K562 (cell line): ENCODE data around the gene SCN4B. TPM values are rescaled to one million over a fixed set of nuclear protein-coding genes. Genes with fewer than 3 reads are reported as not detected.

Source experiments
- BCOR ChIP-seq: fragments of 450-650 bp; IDR thresholded peaks from 2 replicates; pipeline ENCODE4 v1.6.1; 2016
- CBFA2T3 ChIP-seq: fragments of 450-650 bp; IDR thresholded peaks from 2 replicates; pipeline ENCODE4 v1.6.1; 2017
- ETS2 ChIP-seq: IDR thresholded peaks from 2 replicates; pipeline ENCODE4 v1.6.1; 2016; ENCODE audit warnings: borderline replicate concordance, missing genetic modification characterization, mild to moderate bottlenecking, moderate library complexity, missing compliant biosample characterization; ENCODE audit not compliant: poor library complexity, severe bottlenecking
- HNRNPLL ChIP-seq: fragments of 200-400 bp; formaldehyde crosslinking; IDR thresholded peaks from 2 replicates; pipeline ENCODE4 v1.6.1; 2017; ENCODE audit warnings: low read length, low read depth, mild to moderate bottlenecking; ENCODE audit not compliant: poor library complexity, severe bottlenecking
- JUND ChIP-seq, 2 experiments: IDR thresholded peaks; 2 replicates in 1 of 2; 3 replicates in 1 of 2; pipeline ENCODE4 v1.6.1; 2011; ENCODE audit warnings: borderline replicate concordance in 2 of 2, low read depth in 2 of 2, low read length in 2 of 2, improper control_type of control experiment in 1 of 2, missing biosample characterization in 1 of 2, missing genetic modification characterization in 1 of 2, missing genetic modification reagents in 1 of 2
- MNT ChIP-seq, 2 experiments: fragments of 450-650 bp; conservative IDR thresholded peaks; 2 replicates each; pipeline ENCODE4 v1.6.1; 2017; ENCODE audit warnings: mild to moderate bottlenecking in 2 of 2, moderate library complexity in 2 of 2
- MYC ChIP-seq, 2 experiments: fragments of 250-450 bp in 1 of 2; sonication (Bioruptor Pico) in 1 of 2; IDR thresholded peaks; 2 replicates each; pipeline versions ENCODE4 v1.5.1 to v1.6.1; 2012 to 2021; ENCODE audit warnings: low read depth in 2 of 2, borderline replicate concordance in 1 of 2, improper control_type of control experiment in 1 of 2, low read length in 1 of 2, mild to moderate bottlenecking in 1 of 2, moderate library complexity in 1 of 2
- NCOA4 ChIP-seq: fragments of 450-650 bp; IDR thresholded peaks from 2 replicates; pipeline ENCODE4 v1.6.1; 2018; ENCODE audit warnings: mild to moderate bottlenecking; ENCODE audit not compliant: partially characterized antibody
- NR2C1 ChIP-seq, 2 experiments: fragments of 450-650 bp; IDR thresholded peaks; 2 replicates each; pipeline ENCODE4 v1.6.1; 2017; ENCODE audit warnings: mild to moderate bottlenecking in 2 of 2, antibody characterized with exemption in 1 of 2, inconsistent platforms in 1 of 2, missing compliant biosample characterization in 1 of 2, missing genetic modification characterization in 1 of 2
- NRF1 ChIP-seq, 2 experiments: fragments of 450-650 bp; IDR thresholded peaks in 1 of 2; conservative IDR thresholded peaks in 1 of 2; 2 replicates each; pipeline ENCODE4 v1.6.1; 2014; ENCODE audit warnings: mild to moderate bottlenecking in 2 of 2
- PTTG1 ChIP-seq: fragments of 450-650 bp; IDR thresholded peaks from 2 replicates; pipeline ENCODE4 v1.6.1; 2016; ENCODE audit warnings: low read depth, mild to moderate bottlenecking, missing genetic modification characterization, missing compliant biosample characterization
- RBM25 ChIP-seq: fragments of 200-400 bp; formaldehyde crosslinking; IDR thresholded peaks from 2 replicates; pipeline ENCODE4 v1.6.1; 2018; ENCODE audit warnings: low read length, low read depth, moderate library complexity; ENCODE audit not compliant: severe bottlenecking
- RBM34 ChIP-seq: fragments of 200-400 bp; formaldehyde crosslinking; IDR thresholded peaks from 2 replicates; pipeline ENCODE4 v1.6.1; 2018; ENCODE audit warnings: low read length, borderline replicate concordance; ENCODE audit not compliant: insufficient read depth
- SOX6 ChIP-seq: fragments of 450-650 bp; IDR thresholded peaks from 2 replicates; pipeline ENCODE4 v1.6.1; 2014; ENCODE audit warnings: mild to moderate bottlenecking
- SP1 ChIP-seq: sonication (generic); formaldehyde crosslinking; IDR thresholded peaks from 2 replicates; pipeline ENCODE4 v1.8.1; 2022; ENCODE audit warnings: mild to moderate bottlenecking, missing genetic modification reagents
- TEAD4 ChIP-seq, 2 experiments: sonication (generic) in 1 of 2; formaldehyde crosslinking in 1 of 2; IDR thresholded peaks; 2 replicates each; pipeline versions ENCODE4 v1.6.1 to v1.8.0; 2012 to 2022; ENCODE audit warnings: borderline replicate concordance in 1 of 2, inconsistent platforms in 1 of 2, low read length in 1 of 2, mild to moderate bottlenecking in 1 of 2, missing genetic modification reagents in 1 of 2
- TOE1 ChIP-seq, 2 experiments: fragments of 450-650 bp in 1 of 2; sonication (generic) in 1 of 2; formaldehyde crosslinking in 1 of 2; IDR thresholded peaks; 2 replicates each; pipeline versions ENCODE4 v1.7.1 to v1.8.0; 2016 to 2022; ENCODE audit warnings: borderline replicate concordance in 2 of 2, mild to moderate bottlenecking in 2 of 2, antibody characterized with exemption in 1 of 2, inconsistent platforms in 1 of 2, low read depth in 1 of 2, missing genetic modification reagents in 1 of 2, moderate library complexity in 1 of 2
- TRIM24 ChIP-seq, 2 experiments: fragments of 450-650 bp; IDR thresholded peaks; 2 replicates each; pipeline ENCODE4 v1.6.1; 2016
- ZBTB5 ChIP-seq: fragments of 450-650 bp; IDR thresholded peaks from 2 replicates; pipeline ENCODE4 v1.6.1; 2017; ENCODE audit warnings: antibody characterized with exemption
- polyA plus RNA-seq, 8 experiments: library from polyadenylated mRNA; depleted of rRNA in 4 of 8; stranded (reverse) in 5 of 8; unstranded in 3 of 8; fragments of >200 nt; fragmentation: Nextera tagmentation in 2 of 8; fragmentation: Illumina TruSeq in 1 of 8; extraction: Ambion mirVana in 2 of 8; extraction: Trizol in 1 of 8; gene quantifications; 2 replicates each; pipeline versions ENCODE4 v1.2.1 to v1.2.3, GENCODE V29; 2011 to 2014; ENCODE audit warnings: inconsistent platforms in 1 of 8, missing spikeins in 1 of 8
- total RNA-seq, 7 experiments: library from RNA; depleted of rRNA in 6 of 7; stranded (reverse); fragments of >200 nt in 6 of 7; fragmentation: Illumina TruSeq in 2 of 7; extraction: Trizol in 2 of 7; gene quantifications; 2 replicates each; pipeline versions ENCODE4 v1.2.1 to v1.2.3, GENCODE V29; 2011 to 2021; ENCODE audit warnings: low replicate concordance in 1 of 7
- TF ChIP-seq, protein P1 (sequence below): fragments of 250-450 bp; sonication (Bioruptor Pico); IDR thresholded peaks from 2 replicates; pipeline ENCODE4 v1.4.0; 2020; ENCODE audit warnings: mild to moderate bottlenecking

SCN4B gene
- total and polyA plus RNA-seq, 9 of the 15 experiments (the other 6 are each of a cell fraction or from before 2014, with no cell fraction given), result 0.03 TPM; not detected in 8

DNA sequence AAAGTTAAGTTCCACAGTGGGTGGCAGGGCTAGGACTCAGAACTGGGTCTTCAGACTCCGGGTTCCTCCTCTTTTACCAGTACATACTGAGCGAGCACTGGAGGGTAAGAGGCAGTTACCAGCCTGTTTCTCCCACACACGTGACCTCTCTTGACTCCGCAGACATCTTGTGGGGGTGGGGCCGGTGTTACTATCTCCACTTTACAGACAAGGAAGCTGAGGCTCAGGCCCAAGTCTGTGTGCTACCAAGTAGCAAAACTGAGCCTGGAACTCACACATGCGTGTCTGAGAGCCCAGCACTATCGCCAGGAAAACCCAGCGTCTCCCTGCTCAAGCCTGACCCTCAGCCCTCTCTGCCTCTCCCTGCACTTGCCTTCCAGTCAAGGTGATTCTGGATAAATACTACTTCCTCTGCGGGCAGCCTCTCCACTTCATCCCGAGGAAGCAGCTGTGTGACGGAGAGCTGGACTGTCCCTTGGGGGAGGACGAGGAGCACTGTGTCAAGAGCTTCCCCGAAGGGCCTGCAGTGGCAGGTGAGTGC, 49.8 kb downstream of the SCN4B start (continued):
- TF ChIP-seq RBM34 (no peak), NRF1 (conservative IDR thresholded peaks at IDR 0.05 in 1 of 2, IDR thresholded peaks at IDR 0.05 in 1 of 2) (peak; percentile 81 to 86), NR2C1 (IDR thresholded peaks at IDR 0.05) (peak; percentile 40; the same call in 1 of the 2 replicates), NR2C1 (tag; IDR thresholded peaks at IDR 0.05) (0 out of 2 replicates have a peak, but pooled peaks have one; percentile 18), ETS2 (no peak), PTTG1 (no peak), SOX6 (0 out of 2 replicates have a peak, but pooled peaks have one; percentile 34), RBM25 (peak; percentile 32), MYC (IDR thresholded peaks at IDR 0.05; ENCODE audit: low read depth, low read length) (peak; percentile 40; the same call in 1 of the 2 replicates), MYC (CRISPR knock-in tag; IDR thresholded peaks at IDR 0.05; ENCODE audit: borderline replicate concordance, low read depth) (no peak), TEAD4 (IDR thresholded peaks at IDR 0.05; ENCODE audit: low read length) (peak; percentile 28; the same call in 1 of the 2 replicates), TEAD4 (CRISPR knock-in tag; IDR thresholded peaks at IDR 0.05; ENCODE audit: borderline replicate concordance) (no peak), SP1 (CRISPR knock-in tag) (no peak), TOE1 (IDR thresholded peaks at IDR 0.05; ENCODE audit: borderline replicate concordance) (peak; percentile 72), TOE1 (CRISPR knock-in tag; IDR thresholded peaks at IDR 0.05; ENCODE audit: borderline replicate concordance, low read depth) (no peak), MNT (conservative IDR thresholded peaks at IDR 0.05) (peak in 1 of 2 experiments; percentile 52; a peak in 2 of 4 replicates), NCOA4 (no peak), JUND (IDR thresholded peaks at IDR 0.05; ENCODE audit: borderline replicate concordance, low read depth, low read length) (peak; percentile 41), JUND (tag; IDR thresholded peaks at IDR 0.05; ENCODE audit: borderline replicate concordance, low read depth, low read length) (no peak; the same call in 2 of the 3 replicates), BCOR (peak; percentile 30), HNRNPLL (peak; percentile 7), CBFA2T3 (peak; percentile 87), ZBTB5 (no peak), TRIM24 (IDR thresholded peaks at IDR 0.05) (peak; percentile 19 to 28; a peak in 2 of 4 replicates)
- TF ChIP-seq, protein P1, sequence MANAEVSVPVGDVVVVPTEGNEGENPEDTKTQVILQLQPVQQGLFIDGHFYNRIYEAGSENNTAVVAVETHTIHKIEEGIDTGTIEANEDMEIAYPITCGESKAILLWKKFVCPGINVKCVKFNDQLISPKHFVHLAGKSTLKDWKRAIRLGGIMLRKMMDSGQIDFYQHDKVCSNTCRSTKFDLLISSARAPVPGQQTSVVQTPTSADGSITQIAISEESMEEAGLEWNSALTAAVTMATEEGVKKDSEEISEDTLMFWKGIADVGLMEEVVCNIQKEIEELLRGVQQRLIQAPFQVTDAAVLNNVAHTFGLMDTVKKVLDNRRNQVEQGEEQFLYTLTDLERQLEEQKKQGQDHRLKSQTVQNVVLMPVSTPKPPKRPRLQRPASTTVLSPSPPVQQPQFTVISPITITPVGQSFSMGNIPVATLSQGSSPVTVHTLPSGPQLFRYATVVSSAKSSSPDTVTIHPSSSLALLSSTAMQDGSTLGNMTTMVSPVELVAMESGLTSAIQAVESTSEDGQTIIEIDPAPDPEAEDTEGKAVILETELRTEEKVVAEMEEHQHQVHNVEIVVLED (CRISPR knock-in tag), result no peak
